Vagina (tissue), 2 donors: ENCODE measurements around the gene MBD3.

Experiments
- POLR2A ChIP-seq, 2 donors: fragments of 450-650 bp; IDR thresholded peaks; one replicate each; pipeline ENCODE4 v1.6.1; 2017; ENCODE audit warnings: antibody characterized with exemption in 2 of 2, mild to moderate bottlenecking in 2 of 2, moderate library complexity in 2 of 2
- POLR2AphosphoS5 ChIP-seq, 2 donors: sonication (generic); formaldehyde crosslinking; IDR thresholded peaks; one replicate each; pipeline ENCODE4 v1.9.0; 2017; ENCODE audit warnings: antibody characterized with exemption in 2 of 2, mild to moderate bottlenecking in 2 of 2, low read depth in 1 of 2; ENCODE audit not compliant: insufficient read depth in 1 of 2
- TF ChIP-seq, protein P1 (sequence below), 3 experiments: fragments of 450-650 bp in 2 of 3; fragments of 200-600 bp in 1 of 3; sonication (generic) in 1 of 3; IDR thresholded peaks; one replicate each; pipeline ENCODE4 v1.5.1; 2017 to 2019; ENCODE audit warnings: antibody characterized with exemption in 3 of 3, mild to moderate bottlenecking in 2 of 3, moderate library complexity in 2 of 3

DNA sequence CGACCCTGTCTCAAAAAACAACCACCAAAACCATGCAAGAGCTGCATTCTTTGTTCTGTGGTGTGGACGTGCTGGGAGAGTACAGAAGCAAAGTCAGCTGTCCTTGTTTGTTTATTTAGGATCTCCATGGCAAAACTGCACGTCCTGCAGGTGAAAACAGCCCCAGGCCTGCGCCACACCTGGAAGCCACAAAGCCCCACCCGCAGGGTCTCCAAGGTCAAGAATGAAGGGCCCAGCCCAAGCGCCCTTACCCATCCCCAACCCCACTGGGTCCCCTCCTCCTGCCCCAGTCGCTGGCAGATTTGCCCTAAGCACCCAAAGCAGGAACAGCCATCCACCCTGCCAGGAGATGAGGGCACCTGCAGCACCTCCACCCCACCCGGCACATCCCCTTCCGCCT is 10.5 kb downstream of the MBD3 start:
- TF ChIP-seq, protein P1, sequence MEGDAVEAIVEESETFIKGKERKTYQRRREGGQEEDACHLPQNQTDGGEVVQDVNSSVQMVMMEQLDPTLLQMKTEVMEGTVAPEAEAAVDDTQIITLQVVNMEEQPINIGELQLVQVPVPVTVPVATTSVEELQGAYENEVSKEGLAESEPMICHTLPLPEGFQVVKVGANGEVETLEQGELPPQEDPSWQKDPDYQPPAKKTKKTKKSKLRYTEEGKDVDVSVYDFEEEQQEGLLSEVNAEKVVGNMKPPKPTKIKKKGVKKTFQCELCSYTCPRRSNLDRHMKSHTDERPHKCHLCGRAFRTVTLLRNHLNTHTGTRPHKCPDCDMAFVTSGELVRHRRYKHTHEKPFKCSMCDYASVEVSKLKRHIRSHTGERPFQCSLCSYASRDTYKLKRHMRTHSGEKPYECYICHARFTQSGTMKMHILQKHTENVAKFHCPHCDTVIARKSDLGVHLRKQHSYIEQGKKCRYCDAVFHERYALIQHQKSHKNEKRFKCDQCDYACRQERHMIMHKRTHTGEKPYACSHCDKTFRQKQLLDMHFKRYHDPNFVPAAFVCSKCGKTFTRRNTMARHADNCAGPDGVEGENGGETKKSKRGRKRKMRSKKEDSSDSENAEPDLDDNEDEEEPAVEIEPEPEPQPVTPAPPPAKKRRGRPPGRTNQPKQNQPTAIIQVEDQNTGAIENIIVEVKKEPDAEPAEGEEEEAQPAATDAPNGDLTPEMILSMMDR (IDR thresholded peaks at IDR 0.05) = no peak
- TF ChIP-seq POLR2AphosphoS5 (IDR thresholded peaks at IDR 0.05; ENCODE audit: insufficient read depth in 1 of 2, low read depth in 1 of 2) (no peak), POLR2A (IDR thresholded peaks at IDR 0.05) (no peak)
